GM19328 (cell line): ENCODE data around the gene SLC9A5.

Experiments
- ATAC-seq: cut with Tn5 transposase; IDR thresholded peaks from one replicate; pipeline ENCODE4 v1.9.1; 2021; ENCODE audit warnings: mild to moderate bottlenecking, moderate library complexity; ENCODE audit not compliant: unreplicated experiment

SLC9A5 gene

GRCh38 chr16:67280090-67281015 lies 31.6 kb downstream of the SLC9A5 start:
- ATAC-seq, result no peak

GRCh38 chr16:67281536-67282446 lies 33.0 kb downstream of the SLC9A5 start:
- ATAC-seq, result no peak

GRCh38 chr16:67282447-67282805 lies 33.6 kb downstream of the SLC9A5 start:
- no peak for ATAC-seq

- ATAC-seq, result no peak
These were observed 34.5 kb downstream of the SLC9A5 start for GRCh38 chr16:67283039-67283825.

GRCh38 chr16:67283826-67284555 lies 35.2 kb downstream of the SLC9A5 start:
- no peak for ATAC-seq

- ATAC-seq, result no peak
These were observed 36.2 kb downstream of the SLC9A5 start for GRCh38 chr16:67284699-67285646.

GRCh38 chr16:67286441-67287235 lies 37.9 kb downstream of the SLC9A5 start:
- ATAC-seq, result no peak

GRCh38 chr16:67287960-67288359 lies 39.2 kb downstream of the SLC9A5 start:
- no peak for ATAC-seq

- no peak for ATAC-seq
These were observed 42.7 kb downstream of the SLC9A5 start for GRCh38 chr16:67291461-67291860.

GRCh38 chr16:67294171-67294757 lies 45.5 kb downstream of the SLC9A5 start:
- no peak for ATAC-seq

GRCh38 chr16:67294938-67295361 lies 46.2 kb downstream of the SLC9A5 start:
- ATAC-seq, result no peak

- no peak for ATAC-seq
These were observed 47.6 kb downstream of the SLC9A5 start for GRCh38 chr16:67296420-67296819.

GRCh38 chr16:67298277-67298676 lies 49.5 kb downstream of the SLC9A5 start:
- no peak for ATAC-seq

- ATAC-seq, result no peak
These were observed 50.5 kb downstream of the SLC9A5 start for GRCh38 chr16:67299269-67299668.

- ATAC-seq, result no peak
These were observed 52.5 kb downstream of the SLC9A5 start for GRCh38 chr16:67301080-67301782.

GRCh38 chr16:67302076-67302475 lies 53.3 kb downstream of the SLC9A5 start:
- ATAC-seq, result no peak

- no peak for ATAC-seq
These were observed 54.2 kb downstream of the SLC9A5 start for GRCh38 chr16:67302970-67303369.
